GM19452 (cell line): ENCODE results near the gene PDE6G.
"Not testable (repeated sequence)": the region's sequence is repeated elsewhere in the genome, so short reads cannot be mapped to it uniquely, and the experiment has no call there.

Experiments used
- ATAC-seq: cut with Tn5 transposase; IDR thresholded peaks from one replicate; pipeline ENCODE4 v1.9.1; 2021; ENCODE audit not compliant: unreplicated experiment

The PDE6G gene

GRCh38 chr17:81636505-81637288, 19.6 kb downstream of the PDE6G start, which contains the start of the genes NPLOC4 and TSPAN10:
NPLOC4 (minus strand) TSS chr17:81637112; CDS start chr17:81636930, 182 bp downstream.
TSPAN10 (plus strand) TSS chr17:81637196; CDS start chr17:81642413, 5,217 bp downstream.
- ATAC-seq, result peak; percentile 86

- no peak for ATAC-seq
Observed at GRCh38 chr17:81635973-81636504, 20.3 kb downstream of the PDE6G start.

- ATAC-seq, result no peak
Observed at GRCh38 chr17:81635431-81635830, 20.9 kb downstream of the PDE6G start.

GRCh38 chr17:81631482-81631881, 24.9 kb downstream of the PDE6G start:
- no peak for ATAC-seq

GRCh38 chr17:81630274-81630673, 26.1 kb downstream of the PDE6G start:
- no peak for ATAC-seq

GRCh38 chr17:81621494-81622130, 34.7 kb downstream of the PDE6G start:
- no peak for ATAC-seq

- ATAC-seq, result not testable (repeated sequence)
Observed at GRCh38 chr17:81618307-81618706, 38.0 kb downstream of the PDE6G start.

- ATAC-seq, result no peak
Observed at GRCh38 chr17:81616877-81617276, 39.5 kb downstream of the PDE6G start.

- no peak for ATAC-seq
Observed at GRCh38 chr17:81615401-81615930, 40.9 kb downstream of the PDE6G start.

GRCh38 chr17:81612172-81612970, 44.0 kb downstream of the PDE6G start:
- no peak for ATAC-seq

GRCh38 chr17:81609541-81610311, 46.6 kb downstream of the PDE6G start:
- no peak for ATAC-seq

GRCh38 chr17:81608605-81609004, 47.7 kb downstream of the PDE6G start:
- ATAC-seq, result no peak

GRCh38 chr17:81608082-81608481, 48.3 kb downstream of the PDE6G start:
- ATAC-seq, result no peak

GRCh38 chr17:81607431-81607830, 48.9 kb downstream of the PDE6G start:
- ATAC-seq, result no peak

GRCh38 chr17:81603846-81604610, 52.3 kb downstream of the PDE6G start:
- no peak for ATAC-seq

GRCh38 chr17:81601525-81602120, 54.7 kb downstream of the PDE6G start:
- ATAC-seq, result no peak
